HG03571 (cell line): ENCODE data around the gene LCE3B.

Experiments
- ATAC-seq: cut with Tn5 transposase; IDR thresholded peaks from one replicate; pipeline ENCODE4 v1.9.1; 2021; ENCODE audit not compliant: unreplicated experiment

Gene LCE3B

GRCh38 chr1:152657677-152658076 lies 44.1 kb downstream of the LCE3B start:
- no peak for ATAC-seq

GRCh38 chr1:152658649-152659048 lies 45.0 kb downstream of the LCE3B start:
- no peak for ATAC-seq

- no peak for ATAC-seq
These were observed 49.5 kb downstream of the LCE3B start, which contains the start of gene LCE2D for GRCh38 chr1:152663098-152663497. Gene LCE2D, plus strand, starts transcription at chr1:152663380. Its CDS starts 726 bp downstream, at chr1:152664106.
